OCI-LY1 (cell line): ENCODE results near the gene SLC37A4.

Experiments used
- EZH2 ChIP-seq: fragments of 200-600 bp; sonication (generic), shearing (Covaris generic); IDR thresholded peaks from 2 replicates; pipeline ENCODE4 v1.8.0; 2017; ENCODE audit warnings: borderline replicate concordance, mixed run types, mild to moderate bottlenecking, antibody characterized with exemption, low read length, moderate library complexity, mixed read lengths
- TF ChIP-seq, protein P1 (sequence below): fragments of 200-600 bp; sonication (generic), shearing (Covaris generic); IDR thresholded peaks from 2 replicates; pipeline ENCODE4 v1.5.1; 2017; ENCODE audit warnings: mild to moderate bottlenecking, antibody characterized with exemption, low read length, moderate library complexity, mixed read lengths

DNA sequence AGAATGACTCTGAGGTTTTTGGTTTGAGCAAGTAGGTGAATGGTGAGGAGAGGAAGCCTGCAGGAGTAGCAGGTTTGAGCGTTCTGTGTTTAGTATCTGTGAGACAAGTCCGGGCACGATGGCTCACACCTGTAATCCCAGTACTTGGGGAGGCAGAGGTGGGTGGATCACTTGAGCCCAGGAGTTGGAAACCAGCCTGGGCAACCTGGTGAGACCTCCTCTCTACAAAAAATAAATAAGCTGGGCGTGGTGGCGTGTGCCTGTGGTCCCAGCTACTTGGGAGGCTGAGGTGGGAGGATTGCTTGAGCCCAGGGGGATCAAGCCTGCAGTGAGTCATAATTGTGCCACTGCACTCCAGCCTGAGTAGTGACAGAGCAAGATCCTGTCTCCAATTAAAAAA is 42.4 kb downstream of the SLC37A4 start:
- TF ChIP-seq, protein P1, sequence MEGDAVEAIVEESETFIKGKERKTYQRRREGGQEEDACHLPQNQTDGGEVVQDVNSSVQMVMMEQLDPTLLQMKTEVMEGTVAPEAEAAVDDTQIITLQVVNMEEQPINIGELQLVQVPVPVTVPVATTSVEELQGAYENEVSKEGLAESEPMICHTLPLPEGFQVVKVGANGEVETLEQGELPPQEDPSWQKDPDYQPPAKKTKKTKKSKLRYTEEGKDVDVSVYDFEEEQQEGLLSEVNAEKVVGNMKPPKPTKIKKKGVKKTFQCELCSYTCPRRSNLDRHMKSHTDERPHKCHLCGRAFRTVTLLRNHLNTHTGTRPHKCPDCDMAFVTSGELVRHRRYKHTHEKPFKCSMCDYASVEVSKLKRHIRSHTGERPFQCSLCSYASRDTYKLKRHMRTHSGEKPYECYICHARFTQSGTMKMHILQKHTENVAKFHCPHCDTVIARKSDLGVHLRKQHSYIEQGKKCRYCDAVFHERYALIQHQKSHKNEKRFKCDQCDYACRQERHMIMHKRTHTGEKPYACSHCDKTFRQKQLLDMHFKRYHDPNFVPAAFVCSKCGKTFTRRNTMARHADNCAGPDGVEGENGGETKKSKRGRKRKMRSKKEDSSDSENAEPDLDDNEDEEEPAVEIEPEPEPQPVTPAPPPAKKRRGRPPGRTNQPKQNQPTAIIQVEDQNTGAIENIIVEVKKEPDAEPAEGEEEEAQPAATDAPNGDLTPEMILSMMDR, result no peak
- no peak for TF ChIP-seq EZH2
